Fibroblast of lung (primary cell): ENCODE measurements around the gene RGS12. TPM values are rescaled to one million over a fixed set of nuclear protein-coding genes. Genes with fewer than 3 reads are reported as not detected.

Experiments used
- DNase-seq, 2 donors: peaks; one replicate each; pipeline versions ENCODE4 v3.0.0 to v3.0.0-alpha.2; 2010; ENCODE audit warnings: low read depth in 2 of 2
- H2AFZ ChIP-seq: 2 replicates; pipeline ENCODE4 v1.5.1; 2012; ENCODE audit warnings: low read length, control low read depth, inconsistent platforms
- H3K27ac ChIP-seq: 2 replicates; pipeline ENCODE4 v1.5.1; 2011; ENCODE audit warnings: low read length, control low read depth; ENCODE audit not compliant: insufficient read depth
- H3K27me3 ChIP-seq: 2 replicates; pipeline ENCODE4 v1.5.1; 2011; ENCODE audit warnings: mild to moderate bottlenecking, low read length; ENCODE audit not compliant: control insufficient read depth, insufficient read depth
- H3K36me3 ChIP-seq: 2 replicates; pipeline ENCODE4 v1.5.1; 2011; ENCODE audit warnings: low read length; ENCODE audit not compliant: control insufficient read depth, insufficient read depth
- H3K4me1 ChIP-seq: 2 replicates; pipeline ENCODE4 v1.5.1; 2011; ENCODE audit warnings: low read length; ENCODE audit not compliant: control insufficient read depth, insufficient read depth; ENCODE audit errors: extremely low read depth
- H3K4me2 ChIP-seq: 2 replicates; pipeline ENCODE4 v1.5.1; 2011; ENCODE audit warnings: low read length, control low read depth; ENCODE audit not compliant: insufficient read depth; ENCODE audit errors: extremely low read depth
- H3K4me3 ChIP-seq, 4 experiments: fragments of 200-600 bp in 1 of 4; sonication (generic) in 1 of 4; replicated peaks in 1 of 4; 2 replicates each; pipeline ENCODE4 v1.5.1; 2011 to 2016; ENCODE audit warnings: low read length in 4 of 4, low read depth in 3 of 4, mild to moderate bottlenecking in 3 of 4, control low read depth in 2 of 4, inconsistent platforms in 1 of 4, mixed read lengths in 1 of 4; ENCODE audit not compliant: insufficient read depth in 1 of 4; ENCODE audit errors: control extremely low read depth in 1 of 4
- H3K79me2 ChIP-seq: 2 replicates; pipeline ENCODE4 v1.5.1; 2012; ENCODE audit warnings: mild to moderate bottlenecking, low read length, inconsistent platforms; ENCODE audit not compliant: control insufficient read depth, insufficient read depth
- H3K9ac ChIP-seq: 2 replicates; pipeline ENCODE4 v1.5.1; 2011; ENCODE audit warnings: mild to moderate bottlenecking, low read length, control low read depth; ENCODE audit not compliant: insufficient read depth
- H3K9me3 ChIP-seq: 2 replicates; pipeline ENCODE4 v1.5.1; 2012; ENCODE audit warnings: low read depth, low read length; ENCODE audit not compliant: control insufficient read depth, insufficient read depth
- H4K20me1 ChIP-seq: 2 replicates; pipeline ENCODE4 v1.5.1; 2011; ENCODE audit warnings: low read length; ENCODE audit not compliant: control insufficient read depth, insufficient read depth; ENCODE audit errors: extremely low read depth
- CTCF ChIP-seq, 2 donors: IDR thresholded peaks in 1 of 2; conservative IDR thresholded peaks in 1 of 2; 1 replicate in 1 of 2; 2 replicates in 1 of 2; pipeline ENCODE4 v1.5.1; 2011 to 2012; ENCODE audit warnings: low read length in 2 of 2, control low read depth in 1 of 2, inconsistent platforms in 1 of 2, low read depth in 1 of 2, mild to moderate bottlenecking in 1 of 2
- EZH2 ChIP-seq: IDR thresholded peaks from 2 replicates; pipeline ENCODE4 v1.5.1; 2012; ENCODE audit warnings: low read length, control low read depth, mild to moderate bottlenecking; ENCODE audit errors: missing control alignments
- polyA plus RNA-seq, 2 donors: library from polyadenylated mRNA; depleted of rRNA in 1 of 2; stranded (reverse) in 1 of 2; unstranded in 1 of 2; fragments of >200 nt; gene quantifications; 2 replicates each; pipeline ENCODE4 v1.2.1, GENCODE V29; 2011 to 2012; ENCODE audit warnings: missing spikeins in 1 of 2
- total RNA-seq: library from RNA; depleted of rRNA; stranded (reverse); fragments of >200 nt; gene quantifications from 2 replicates; pipeline ENCODE4 v1.2.1, GENCODE V29; 2014

The RGS12 gene
- total and polyA plus RNA-seq, 2 donors (not counting 1 experiment from before 2014, with no cell fraction given), result 5.1 to 21.1 TPM

DNA sequence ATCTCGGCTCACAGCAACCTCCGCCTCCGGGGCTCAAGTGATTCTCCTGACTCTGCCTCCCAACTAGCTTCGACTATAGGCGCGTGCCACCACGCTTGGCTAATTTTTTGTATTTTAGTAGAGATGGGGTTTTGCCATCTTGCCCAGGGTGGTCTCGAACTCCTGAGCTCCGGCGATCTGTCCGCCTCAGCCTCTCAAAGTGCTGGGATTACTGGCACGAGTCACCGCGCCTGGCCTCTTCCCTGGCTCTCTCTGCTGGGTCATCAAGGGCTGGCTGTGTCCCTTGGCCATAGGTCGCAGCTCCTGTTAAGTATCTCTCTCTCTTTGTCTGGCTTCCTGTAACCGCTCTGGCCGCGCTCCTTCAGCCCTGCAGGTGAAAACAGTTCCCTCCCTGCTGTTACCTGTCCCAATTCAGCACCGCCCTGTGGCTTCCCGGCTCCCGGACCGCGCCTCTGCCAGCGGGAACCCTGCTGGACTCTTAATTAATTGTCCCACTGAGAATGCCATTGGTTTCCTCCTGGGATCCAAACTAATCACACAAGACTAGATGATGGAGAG, 1.3 kb upstream of the RGS12 start:
- Histone ChIP-seq H4K20me1 (no peaks in the 10 kb centered on the region), H3K4me2 (peak overlapping the region; percentile 100), H3K9ac (peak overlapping the region; percentile 78), H3K9me3 (no peaks in the 10 kb centered on the region), H3K4me3 (peak overlapping the region; percentile 66 to 86 (median 82)), H3K27me3 (no peaks in the 10 kb centered on the region), H3K4me1 (peaks cover 8% of the 10 kb centered on the region), H3K27ac (peak overlapping the region; percentile 72), H3K36me3 (no peaks in the 10 kb centered on the region), H3K79me2 (peaks cover 18% of the 10 kb centered on the region), H2AFZ (peak overlapping the region; percentile 94)
- DNase-seq, result no peak
- TF ChIP-seq EZH2 (no peak), CTCF (conservative IDR thresholded peaks at IDR 0.05 in 1 of 2, IDR thresholded peaks at IDR 0.05 in 1 of 2; ENCODE audit: low read depth in 1 of 2, low read length in 2 of 2) (no peak)

DNA sequence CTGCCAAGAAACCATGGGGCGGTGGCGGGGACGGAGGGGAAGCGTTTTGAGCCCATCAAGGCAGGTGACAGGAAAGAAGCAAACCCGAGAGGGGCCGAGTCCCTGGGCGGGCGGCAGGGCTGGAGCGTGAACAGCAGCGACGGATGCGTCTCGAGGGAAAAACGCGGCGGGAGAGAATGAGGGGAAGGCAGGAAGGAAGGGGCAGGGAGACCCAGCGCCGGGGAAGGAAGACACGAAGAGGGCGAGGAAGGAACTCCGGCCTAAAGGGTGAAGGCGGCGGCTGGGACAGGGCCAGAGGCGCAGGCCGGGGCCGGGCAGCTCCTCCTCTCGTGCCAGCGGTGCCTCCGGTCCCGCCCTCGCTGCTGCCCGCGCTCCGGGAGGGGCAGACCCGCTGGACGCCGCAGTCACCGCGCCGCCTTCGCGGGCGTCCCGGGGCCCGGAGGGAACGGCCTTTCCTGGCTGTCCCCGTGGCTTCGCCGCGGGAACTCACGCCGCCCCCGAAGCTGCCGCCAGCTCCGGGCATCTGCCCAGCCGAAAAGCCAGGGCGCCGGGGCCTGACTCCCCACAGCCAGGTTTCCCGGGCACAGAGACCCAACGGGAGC, 751 bp upstream of the RGS12 start:
- Histone ChIP-seq H3K36me3 (no peaks in the 10 kb centered on the region), H3K9me3 (no peaks in the 10 kb centered on the region), H2AFZ (peak overlapping the region; percentile 94), H3K27ac (peak overlapping the region; percentile 72), H3K4me3 (peak overlapping the region; percentile 66 to 86 (median 82)), H3K9ac (peak overlapping the region; percentile 78), H3K4me1 (peaks cover 8% of the 10 kb centered on the region), H3K27me3 (no peaks in the 10 kb centered on the region), H3K4me2 (peak overlapping the region; percentile 100), H3K79me2 (peaks cover 18% of the 10 kb centered on the region), H4K20me1 (no peaks in the 10 kb centered on the region)
- no peak for TF ChIP-seq EZH2
- TF ChIP-seq CTCF (conservative IDR thresholded peaks at IDR 0.05 in 1 of 2, IDR thresholded peaks at IDR 0.05 in 1 of 2; ENCODE audit: low read depth in 1 of 2, low read length in 2 of 2), result no peak
- DNase-seq, result peak in 1 of 2 donors; percentile 20

GRCh38 chr4:3293401-3294391, 875 bp downstream of the RGS12 start:
- H2AFZ ChIP-seq, result peak overlapping the region; percentile 71
- no peak for DNase-seq
- no peaks in the 10 kb centered on the region for H4K20me1 ChIP-seq

More at GRCh38 chr4:3293401-3294391, 875 bp downstream of the RGS12 start:
- H3K9me3 ChIP-seq, result no peaks in the 10 kb centered on the region
- H3K79me2 ChIP-seq, result peaks cover 22% of the 10 kb centered on the region
- H3K27me3 ChIP-seq, result no peaks in the 10 kb centered on the region
- H3K4me3 ChIP-seq, result peak overlapping the region; percentile 78 to 92 (median 80)
- peaks cover 8% of the 10 kb centered on the region for H3K4me1 ChIP-seq
- H3K27ac ChIP-seq, result peak overlapping the region; percentile 81
- peak overlapping the region; percentile 85 for H3K9ac ChIP-seq
- H3K4me2 ChIP-seq, result peak overlapping the region; percentile 97
- H3K36me3 ChIP-seq, result no peaks in the 10 kb centered on the region
- TF ChIP-seq EZH2 (no peak), CTCF (conservative IDR thresholded peaks at IDR 0.05 in 1 of 2, IDR thresholded peaks at IDR 0.05 in 1 of 2; ENCODE audit: low read depth in 1 of 2, low read length in 2 of 2) (no peak)
